Measurements from ENCODE around the gene PSMD5.

- TF ChIP-seq CTCF (IDR thresholded peaks at IDR 0.05), result no peak
- no peak for TF ChIP-seq POLR2A (IDR thresholded peaks at IDR 0.05)
Observed at GRCh38 chr9:120875643-120875953, 32.9 kb upstream of the PSMD5 start.

All from testis (tissue), 2 donors.